HCT116 (cell line): ENCODE measurements around the gene RAPGEF2. TPM values are rescaled to one million over a fixed set of nuclear protein-coding genes. Genes with fewer than 3 reads are reported as not detected.

Source experiments
- ATAC-seq: fragments of 200-7000 bp; cut with Tn5 transposase; 2 replicates; pipeline ENCODE4 v1.9.1; 2020; ENCODE audit warnings: mild to moderate bottlenecking, moderate library complexity
- BruUV-seq: library from RNA; stranded (reverse); fragments of 400-500 nt; replicated peaks from 2 replicates; lab custom pipeline; 2021; lab: Mats Ljungman, UMichigan
- CTCF ChIA-PET: fragments of 300-600 bp; sonication (Branson Sonifier 250); formaldehyde crosslinking; loops from one replicate; lab custom pipeline; 2021; ENCODE audit warnings: antibody characterized with exemption; lab: Charles Lee
- POLR2A ChIA-PET: fragments of 300-600, 350-600 bp; sonication (Branson Sonifier 250); formaldehyde crosslinking; loops from one replicate; lab custom pipeline; 2021; ENCODE audit warnings: antibody characterized with exemption; lab: Charles Lee
- RAD21 ChIA-PET, 2 experiments: fragments of 300-600 bp; sonication (Branson Sonifier 250); formaldehyde crosslinking; loops; one replicate each; lab custom pipeline; 2023; ENCODE audit warnings: low total read pairs in 2 of 2; ENCODE audit not compliant: uncharacterized antibody in 2 of 2, unreplicated experiment in 2 of 2, low non-redundant PET in 1 of 2; lab: Charles Lee
- DNase-seq: peaks from one replicate; pipeline ENCODE4 v3.0.0-alpha.2; 2010; ENCODE audit warnings: low read depth, low spot score
- H2AFZ ChIP-seq: fragments of 200-600 bp; shearing (Covaris generic), sonication (generic); 2 replicates; pipeline ENCODE4 v1.6.1; 2017; ENCODE audit warnings: low read depth, mixed run types, mixed read lengths, antibody characterized with exemption, low read length; ENCODE audit not compliant: poor library complexity, severe bottlenecking
- H3K27ac ChIP-seq: 2 replicates; pipeline ENCODE4 v1.5.1; 2012; ENCODE audit warnings: low read depth, low read length
- H3K27me3 ChIP-seq: fragments of 200-600 bp; sonication (generic); 2 replicates; pipeline ENCODE4 v1.6.1; 2016; ENCODE audit warnings: mixed run types, low read length, mixed read lengths; ENCODE audit not compliant: insufficient read depth
- H3K36me3 ChIP-seq, 2 experiments: fragments of 200-500 bp in 1 of 2; fragments of 200-600 bp in 1 of 2; sonication (Bioruptor generic) in 1 of 2; sonication (generic) in 1 of 2; 2 replicates each; pipeline versions ENCODE4 v1.5.1 to v1.6.1; 2014 to 2016; ENCODE audit warnings: low read length in 2 of 2, inconsistent platforms in 1 of 2, mixed read lengths in 1 of 2, mixed run types in 1 of 2; ENCODE audit not compliant: insufficient read depth in 2 of 2, control insufficient read depth in 1 of 2
- H3K4me1 ChIP-seq, 2 experiments: fragments of 200-600 bp in 1 of 2; sonication (generic) in 1 of 2; 2 replicates each; pipeline versions ENCODE4 v1.5.1 to v1.6.1; 2012 to 2017; ENCODE audit warnings: low read length in 2 of 2, inconsistent platforms in 1 of 2, mild to moderate bottlenecking in 1 of 2, mixed read lengths in 1 of 2, mixed run types in 1 of 2, moderate library complexity in 1 of 2; ENCODE audit not compliant: insufficient read depth in 2 of 2, control insufficient read depth in 1 of 2
- H3K4me2 ChIP-seq: fragments of 200-600 bp; sonication (generic); 2 replicates; pipeline ENCODE4 v1.6.1; 2017; ENCODE audit warnings: mixed run types, low read length, mixed read lengths
- H3K4me3 ChIP-seq, 2 experiments: fragments of 200-600 bp in 1 of 2; sonication (generic) in 1 of 2; replicated peaks in 1 of 2; 2 replicates each; pipeline ENCODE4 v1.5.1; 2011 to 2016; ENCODE audit warnings: low read length in 2 of 2, control low read depth in 1 of 2, low read depth in 1 of 2, mild to moderate bottlenecking in 1 of 2, mixed read lengths in 1 of 2, mixed run types in 1 of 2
- H3K79me2 ChIP-seq: fragments of 200-600 bp; sonication (generic); 2 replicates; pipeline ENCODE4 v1.6.1; 2017; ENCODE audit warnings: mild to moderate bottlenecking, mixed run types, low read length, moderate library complexity, mixed read lengths; ENCODE audit not compliant: insufficient read depth
- H3K9ac ChIP-seq: fragments of 200-600 bp; sonication (generic); 2 replicates; pipeline ENCODE4 v1.6.1; 2016; ENCODE audit warnings: low read length, mixed read lengths
- H3K9me2 ChIP-seq: fragments of 200-600 bp; sonication (generic), shearing (Covaris generic); 2 replicates; pipeline ENCODE4 v1.6.1; 2017; ENCODE audit warnings: mixed run types, mild to moderate bottlenecking, moderate library complexity; ENCODE audit not compliant: insufficient read depth
- H3K9me3 ChIP-seq, 2 experiments: fragments of 200-500 bp in 1 of 2; fragments of 200-600 bp in 1 of 2; sonication (Bioruptor generic) in 1 of 2; sonication (generic) in 1 of 2; 2 replicates each; pipeline ENCODE4 v1.6.1; 2014 to 2017; ENCODE audit warnings: low read length in 2 of 2, mixed read lengths in 2 of 2, inconsistent platforms in 1 of 2, low read depth in 1 of 2, mild to moderate bottlenecking in 1 of 2, mixed run types in 1 of 2, moderate library complexity in 1 of 2; ENCODE audit not compliant: control insufficient read depth in 1 of 2, insufficient read depth in 1 of 2
- H4K20me1 ChIP-seq: fragments of 200-600 bp; sonication (generic), shearing (Covaris generic); 2 replicates; pipeline ENCODE4 v1.6.1; 2017; ENCODE audit warnings: mixed run types, mild to moderate bottlenecking, moderate library complexity; ENCODE audit not compliant: insufficient read depth
- ATF3 ChIP-seq: IDR thresholded peaks from 2 replicates; pipeline ENCODE4 v1.6.1; 2012
- ELF1 ChIP-seq: IDR thresholded peaks from 2 replicates; pipeline ENCODE4 v1.6.1; 2012; ENCODE audit warnings: low read depth, borderline replicate concordance
- FOSL1 ChIP-seq: IDR thresholded peaks from 2 replicates; pipeline ENCODE4 v1.6.1; 2012; ENCODE audit warnings: low read depth
- MAX ChIP-seq: IDR thresholded peaks from 2 replicates; pipeline ENCODE4 v1.6.1; 2012
- POLR2A ChIP-seq: IDR thresholded peaks from 2 replicates; pipeline ENCODE4 v1.7.0; 2011; ENCODE audit warnings: borderline replicate concordance; ENCODE audit not compliant: insufficient read depth, insufficient read length; ENCODE audit errors: extremely low read depth
- REST ChIP-seq: IDR thresholded peaks from 2 replicates; pipeline ENCODE4 v1.6.1; 2012; ENCODE audit warnings: low read depth
- SIN3A ChIP-seq: IDR thresholded peaks from 2 replicates; pipeline ENCODE4 v1.6.1; 2012; ENCODE audit warnings: low read depth
- SRF ChIP-seq: IDR thresholded peaks from 2 replicates; pipeline ENCODE4 v1.6.1; 2012; ENCODE audit warnings: low read depth
- TCF7L2 ChIP-seq: IDR thresholded peaks from 2 replicates; pipeline ENCODE4 v1.7.0; 2011; ENCODE audit warnings: borderline replicate concordance, inconsistent platforms; ENCODE audit not compliant: insufficient read depth, insufficient read length; ENCODE audit errors: extremely low read depth
- ZBTB33 ChIP-seq: IDR thresholded peaks from 2 replicates; pipeline ENCODE4 v1.6.1; 2011; ENCODE audit warnings: mild to moderate bottlenecking, low read length, moderate library complexity; ENCODE audit not compliant: insufficient replicate concordance; ENCODE audit errors: extremely low read depth
- ZNF274 ChIP-seq: fragments of 200-500 bp; sonication (Bioruptor generic); IDR thresholded peaks from 2 replicates; pipeline ENCODE4 v1.6.1; 2014; ENCODE audit warnings: mild to moderate bottlenecking, low read depth, low read length, inconsistent platforms
- intact Hi-C: fragments of 100-400 bp; cut with micrococcal nuclease; formaldehyde crosslinking; loops from 2 replicates; pipeline ENCODE4 v1.10.0; 2022
- total RNA-seq: library from RNA; stranded (reverse); gene quantifications from one replicate; pipeline ENCODE4 v1.2.1, GENCODE V29; 2021; ENCODE audit not compliant: unreplicated experiment

Gene RAPGEF2
- total RNA-seq, 1 experiment from 2014 or later: 21.2 TPM

- POLR2A ChIA-PET: no interaction called here
- H3K36me3 ChIP-seq: no peaks in the 10 kb centered on the region
- H2AFZ ChIP-seq: no peak overlapping the region
- H3K9me3 ChIP-seq: no peaks in the 10 kb centered on the region
- no peaks in the 10 kb centered on the region for H4K20me1 ChIP-seq
- H3K79me2 ChIP-seq: no peaks in the 10 kb centered on the region
- H3K4me1 ChIP-seq: peaks cover 0 to 4% of the 10 kb centered on the region in 2 experiments; a peak in 1 of 4 replicates
- intact Hi-C loops: no loop called here
- H3K4me2 ChIP-seq: no peak overlapping the region
- TF ChIP-seq TCF7L2 (no peak), MAX (no peak)
- no peaks in the 10 kb centered on the region for H3K27me3 ChIP-seq
- no peak for ATAC-seq
- H3K27ac ChIP-seq: no peak overlapping the region
- no TSS peak for BruUV-seq
- RAD21 ChIA-PET: no interaction called here
- DNase-seq: no peak
- H3K9me2 ChIP-seq: no peaks in the 10 kb centered on the region
- no peak overlapping the region for H3K9ac ChIP-seq
- CTCF ChIA-PET: no interaction called here
- H3K4me3 ChIP-seq: no peak overlapping the region
These were observed 92.5 kb downstream of the RAPGEF2 start for GRCh38 chr4:159195361-159195769.

GRCh38 chr4:159197260-159197884 lies 94.5 kb downstream of the RAPGEF2 start:
- H3K9ac ChIP-seq: no peak overlapping the region
- no peaks in the 10 kb centered on the region for H3K9me3 ChIP-seq
- ChIA-PET CTCF (no interaction called here), POLR2A (no interaction called here), RAD21 (no interaction called here)
- no peaks in the 10 kb centered on the region for H4K20me1 ChIP-seq
- DNase-seq (no peak), ATAC-seq (no peak)
- H3K9me2 ChIP-seq: no peaks in the 10 kb centered on the region
- no peaks in the 10 kb centered on the region for H3K4me1 ChIP-seq
- TF ChIP-seq POLR2A (no peak), REST (no peak), ELF1 (no peak), SRF (no peak), MAX (no peak), ZBTB33 (no peak), TCF7L2 (no peak), ATF3 (no peak), ZNF274 (no peak), FOSL1 (no peak), SIN3A (no peak)
- H3K27ac ChIP-seq: no peak overlapping the region
- H3K27me3 ChIP-seq: no peaks in the 10 kb centered on the region
- intact Hi-C loops: no loop called here
- no peak overlapping the region for H2AFZ ChIP-seq
- H3K36me3 ChIP-seq: no peaks in the 10 kb centered on the region
- H3K79me2 ChIP-seq: no peaks in the 10 kb centered on the region
- no peak overlapping the region for H3K4me2 ChIP-seq
- no TSS peak for BruUV-seq
- no peak overlapping the region for H3K4me3 ChIP-seq
